ENCODE data around the gene SLC6A9.

GRCh38 chr1:44037154-44037553 lies 5.9 kb upstream of the SLC6A9 start:
- no peak for TF ChIP-seq CTCF (IDR thresholded peaks at IDR 0.05)
- TF ChIP-seq POLR2A (IDR thresholded peaks at IDR 0.05) = no peak

Measured in prostate gland (tissue), 2 donors.